Measurements from ENCODE around the gene DTD2.
"Not testable (repeated sequence)": the region's sequence is repeated elsewhere in the genome, so short reads cannot be mapped to it uniquely, and the experiment has no call there.

Gene DTD2

GRCh38 chr14:31441273-31442111, 15.8 kb downstream of the DTD2 start:
- no peak for DNase-seq

GRCh38 chr14:31440280-31440679, 17.0 kb downstream of the DTD2 start:
- DNase-seq, result no peak

DNA sequence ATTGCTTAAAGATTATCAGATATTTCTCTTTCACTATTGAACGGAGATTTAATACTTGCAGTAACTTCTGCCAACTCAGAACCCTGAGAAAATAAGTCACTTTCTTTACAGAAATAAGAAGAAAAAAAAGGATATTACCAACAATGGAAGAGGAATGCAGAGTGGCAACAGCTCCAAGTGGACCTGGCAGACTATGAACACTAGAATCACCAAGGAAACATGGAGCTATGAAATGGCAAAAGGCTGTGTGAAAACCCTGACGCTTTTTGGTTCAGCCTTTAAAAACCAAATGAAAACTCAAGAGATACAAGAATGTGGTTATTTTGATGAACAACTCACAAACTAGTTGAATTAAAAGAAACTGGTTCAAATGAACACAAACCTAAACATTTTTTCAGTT, 17.7 kb downstream of the DTD2 start:
- DNase-seq, result no peak

DNA sequence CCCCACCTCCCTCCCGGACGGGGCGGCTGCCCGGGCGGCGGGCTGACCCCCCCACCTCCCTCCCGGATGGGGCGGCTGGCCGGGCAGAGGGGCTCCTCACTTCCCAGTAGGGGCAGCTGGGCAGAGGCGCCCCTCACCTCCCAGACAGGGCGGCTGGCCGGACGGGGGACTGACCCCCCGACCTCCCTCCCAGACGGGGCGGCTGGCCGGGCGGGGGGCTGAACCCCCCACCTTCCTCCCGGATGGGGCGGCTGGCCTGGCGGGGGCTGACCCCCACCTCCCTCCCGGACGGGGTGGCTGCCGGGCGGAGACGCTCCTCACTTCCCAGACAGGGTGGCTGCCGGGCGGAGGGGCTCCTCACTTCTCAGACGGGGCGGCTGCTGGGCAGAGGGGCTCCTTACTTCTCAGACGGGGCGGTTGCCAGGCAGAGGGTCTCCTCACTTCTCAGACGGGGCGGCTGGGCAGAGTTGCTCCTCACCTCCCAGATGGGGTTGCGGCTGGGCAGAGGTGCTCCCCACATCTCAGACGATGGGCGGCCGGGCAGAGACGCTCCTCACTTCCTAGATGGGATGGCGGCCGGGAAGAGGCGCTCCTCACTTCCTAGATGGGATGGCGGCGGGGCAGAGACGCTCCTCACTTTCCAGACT, 20.1 kb downstream of the DTD2 start:
- not testable (repeated sequence) for DNase-seq

DNA sequence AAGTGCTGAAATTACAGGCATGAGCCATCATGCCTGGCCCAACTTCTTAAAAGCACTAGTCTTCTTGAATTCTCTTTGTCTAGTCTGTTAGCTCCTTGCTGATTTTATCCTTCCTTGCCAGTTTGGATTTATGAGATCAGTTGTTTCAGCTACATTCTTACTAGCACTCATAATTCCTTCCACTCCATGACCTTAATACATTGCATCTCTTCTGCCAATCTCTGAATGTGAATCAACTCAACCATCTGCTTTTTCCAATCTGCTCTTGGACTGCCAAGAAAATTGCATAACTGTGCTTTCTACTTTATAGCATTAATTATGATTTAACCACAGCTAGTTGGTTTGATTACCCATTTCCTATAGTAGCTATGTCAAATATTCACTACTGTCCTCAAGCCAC, 22.0 kb downstream of the DTD2 start:
- no peak for DNase-seq

- DNase-seq, result no peak
Observed at GRCh38 chr14:31430634-31431264, 26.6 kb downstream of the DTD2 start.

- DNase-seq, result no peak
Observed at GRCh38 chr14:31429791-31430190, 27.5 kb downstream of the DTD2 start.

DNA sequence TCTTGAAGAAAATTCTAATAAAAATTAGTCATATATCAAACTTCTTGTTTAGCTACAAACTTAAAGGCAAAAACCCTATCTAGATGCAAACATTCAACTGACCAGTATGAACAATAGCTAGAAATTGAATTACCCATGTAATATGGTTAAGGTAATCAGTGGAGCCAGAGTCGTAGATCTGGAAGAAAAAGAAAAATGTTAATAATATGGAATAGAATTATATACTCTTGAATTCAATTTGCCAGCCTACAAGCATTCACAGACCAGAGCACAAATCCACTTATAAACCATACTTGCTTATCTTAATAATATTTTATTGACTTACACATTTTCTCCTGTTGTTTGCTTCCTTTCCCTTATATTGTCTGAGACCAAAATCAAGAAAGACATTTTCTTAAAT, 29.3 kb downstream of the DTD2 start:
- DNase-seq, result no peak

GRCh38 chr14:31426663-31427062, 30.6 kb downstream of the DTD2 start:
- DNase-seq, result no peak

GRCh38 chr14:31425905-31426304, 31.4 kb downstream of the DTD2 start:
- no peak for DNase-seq

DNA sequence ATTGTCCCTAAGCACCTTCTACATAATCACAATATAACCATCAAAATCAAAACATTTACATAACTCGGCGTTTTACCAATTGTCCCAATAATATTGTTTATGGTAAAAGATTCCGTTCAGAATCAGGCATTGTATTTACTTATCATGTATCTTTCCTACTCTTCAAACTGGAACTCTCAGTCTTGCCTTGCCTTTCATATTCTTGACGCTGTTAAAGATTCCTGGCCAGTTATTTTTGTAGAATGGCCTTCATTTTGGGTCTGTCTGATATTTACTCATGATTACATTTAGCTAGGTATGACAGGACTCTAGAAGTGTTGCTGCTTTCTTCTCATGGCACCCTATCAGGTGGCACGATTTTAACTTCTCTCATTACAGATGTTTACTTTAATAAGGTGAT, 36.1 kb downstream of the DTD2 start:
- DNase-seq, result no peak

DNA sequence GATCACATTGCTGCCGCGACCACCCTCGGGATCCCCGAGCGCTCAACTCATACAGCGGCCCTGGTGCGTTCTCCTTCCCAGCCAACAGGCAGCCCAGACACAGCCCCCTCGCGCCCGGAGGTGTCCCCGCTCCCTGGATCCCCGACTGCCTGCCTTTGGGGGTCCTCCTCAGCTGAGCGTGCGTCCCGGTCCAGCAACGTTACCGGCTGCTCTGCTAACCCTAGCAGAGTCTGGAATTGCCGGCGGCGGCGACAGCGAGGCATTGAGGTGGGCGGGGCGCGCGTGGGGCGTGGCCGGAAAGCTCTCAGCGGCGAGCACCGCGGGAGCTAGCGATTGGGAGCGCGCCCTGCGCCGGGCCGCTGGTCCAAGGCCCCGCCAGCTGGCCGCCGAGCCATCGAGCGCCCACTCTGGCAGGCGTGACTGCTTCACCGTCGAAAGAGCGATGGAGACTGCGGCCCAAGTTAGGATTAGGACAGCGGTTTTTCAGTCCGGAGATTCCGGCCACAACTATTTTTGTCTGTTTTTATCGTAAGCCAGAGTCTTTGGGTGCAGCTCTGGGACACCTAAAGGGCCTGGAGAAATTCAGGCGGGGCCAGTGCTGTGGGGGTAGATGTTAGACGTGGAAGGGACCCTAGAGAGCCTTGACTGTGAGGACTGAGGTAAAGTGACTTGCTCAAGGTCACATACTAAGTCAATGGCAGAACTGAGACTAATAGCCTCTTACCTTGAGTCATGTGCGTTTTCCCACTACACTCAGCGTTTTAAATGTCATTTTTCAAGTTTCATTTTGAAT, 36.8 kb downstream of the DTD2 start, which contains the start of gene HEATR5A:
HEATR5A (minus strand) TSS at position 232 of the 793 bp plus-strand sequence. CDS start 17,575 bp downstream, outside the sequence.
- DNase-seq, result peak; percentile 97 to 99 (median 98)

DNA sequence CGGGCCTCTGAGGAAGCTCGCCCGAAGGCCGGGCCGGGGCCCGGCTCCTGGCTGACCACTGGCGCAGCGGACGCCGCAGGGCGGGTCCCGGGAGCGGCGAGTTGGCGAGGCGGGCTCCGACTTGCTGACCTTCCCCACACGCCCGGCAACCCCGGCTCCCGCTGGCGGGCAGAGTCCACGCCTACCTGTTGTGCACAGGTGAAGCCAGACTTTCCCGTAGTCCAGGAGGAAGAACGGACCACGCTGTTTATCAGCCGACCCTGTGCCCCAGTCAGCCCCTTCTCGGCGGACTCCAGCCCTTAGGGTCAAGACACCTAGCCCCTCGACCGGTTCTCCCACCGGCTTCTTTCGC, 37.4 kb downstream of the DTD2 start:
- DNase-seq, result peak; percentile 78 to 90 (median 82)

DNA sequence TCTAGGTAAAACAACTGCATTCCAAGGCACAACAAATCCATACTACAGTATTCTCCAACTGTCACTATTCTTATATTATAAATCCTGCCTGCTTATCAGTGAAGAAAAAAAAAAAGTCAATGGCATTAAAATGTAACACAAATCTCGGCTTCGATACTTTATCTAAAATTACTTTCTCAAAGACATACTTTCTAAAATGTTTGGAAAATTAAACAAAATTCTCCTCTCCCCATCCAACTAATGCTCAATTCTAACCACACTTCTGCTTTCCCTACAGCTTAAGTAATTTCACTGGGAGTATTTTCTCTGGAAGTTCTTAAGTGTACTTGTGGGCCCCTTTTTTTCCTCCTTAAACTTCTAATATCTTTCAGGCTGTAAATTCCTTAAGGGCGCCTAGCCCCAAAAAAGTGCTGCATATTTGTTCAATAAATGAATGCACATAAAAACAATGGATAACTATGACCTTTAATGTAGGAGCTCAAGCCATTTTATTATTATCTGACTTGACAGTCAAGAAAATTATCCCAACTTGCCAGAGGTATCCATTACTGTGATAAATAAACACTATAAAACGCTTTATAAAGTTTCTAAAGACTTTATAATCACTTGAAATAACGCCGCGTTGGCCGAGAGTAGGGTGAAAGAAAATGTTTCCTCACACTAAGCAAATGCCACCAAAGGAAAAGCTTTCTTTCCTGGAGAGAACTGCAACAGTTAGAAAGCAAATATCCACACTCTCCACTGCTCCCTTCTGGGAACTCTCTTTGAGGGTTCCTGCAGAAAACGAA, 37.9 kb downstream of the DTD2 start:
- DNase-seq, result peak in 3 of 4 experiments; percentile 13 to 28 (median 16)

- DNase-seq, result peak in 1 of 4 experiments; percentile 10
Observed at GRCh38 chr14:31418440-31418839, 38.9 kb downstream of the DTD2 start.

GRCh38 chr14:31414190-31414833, 43.0 kb downstream of the DTD2 start:
- DNase-seq, result peak in 1 of 4 experiments; percentile 12

- peak; percentile 27 to 57 (median 48) for DNase-seq
Observed at GRCh38 chr14:31411218-31411727, 46.0 kb downstream of the DTD2 start.

- peak; percentile 34 to 76 (median 64) for DNase-seq
Observed at GRCh38 chr14:31410048-31410650, 47.2 kb downstream of the DTD2 start.

DNA sequence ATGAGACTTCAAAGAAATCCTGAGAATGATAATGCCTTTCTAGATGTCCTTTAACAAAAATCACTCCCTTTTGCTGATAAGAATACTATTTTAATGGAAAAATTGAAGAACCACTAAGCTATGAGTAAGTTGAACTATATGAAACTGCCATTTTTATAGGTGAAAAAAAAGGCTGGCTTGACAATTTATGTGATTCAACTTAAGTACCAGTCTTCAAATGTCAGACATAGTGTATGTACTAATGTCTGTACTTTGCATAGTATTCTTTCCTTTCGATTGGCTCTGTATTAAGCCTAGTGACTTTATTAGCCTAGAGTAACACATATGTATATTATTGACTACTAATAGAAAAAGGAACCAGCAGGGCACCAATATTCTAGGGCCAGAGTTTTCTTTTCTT, 48.9 kb downstream of the DTD2 start:
- DNase-seq, result no peak

GRCh38 chr14:31405599-31406232, 51.6 kb downstream of the DTD2 start:
- DNase-seq, result no peak

Data from suppressor macrophage (primary cell).